ENCODE results near the gene ZCWPW1.
"Not testable (repeated sequence)": the region's sequence is repeated elsewhere in the genome, so short reads cannot be mapped to it uniquely, and the experiment has no call there.

- TF ChIP-seq CTCF (conservative IDR thresholded peaks at IDR 0.05; ENCODE audit: low read depth, low read length); EZH2 (IDR thresholded peaks at IDR 0.05; ENCODE audit: borderline replicate concordance, low read depth, low read length, poor library complexity, severe bottlenecking): not testable (repeated sequence)
Observed at GRCh38 chr7:100365998-100366367, 62.5 kb downstream of the ZCWPW1 start.

All from A673 (cell line).